ENCODE results near the gene GMIP.

Gene GMIP

DNA sequence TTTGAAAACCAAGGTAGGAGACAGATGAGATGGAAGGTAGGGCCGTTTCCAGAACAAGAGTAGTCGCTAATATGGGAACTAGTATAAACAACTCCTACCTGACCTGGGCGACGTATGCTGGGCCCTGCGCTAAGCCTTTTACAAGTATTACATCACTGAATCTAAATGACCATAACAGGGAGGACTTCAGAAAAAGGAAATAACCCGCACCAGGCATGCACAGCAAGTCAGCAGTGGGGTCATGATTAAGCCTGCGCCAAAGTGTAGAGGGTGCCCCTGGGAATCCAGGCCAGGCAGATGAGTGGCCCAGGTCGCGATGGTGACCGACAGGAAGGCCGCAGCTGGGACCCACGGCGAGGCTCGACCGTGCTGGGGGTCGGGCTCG, 19.4 kb upstream of the GMIP start:
- peaks cover 4% of the 10 kb centered on the region for H3K4me1 ChIP-seq (ENCODE audit: insufficient read depth, poor library complexity, severe bottlenecking)
- peak overlapping the region; percentile 58 for H3K27ac ChIP-seq (ENCODE audit: poor library complexity, severe bottlenecking)
- TF ChIP-seq, protein P1, sequence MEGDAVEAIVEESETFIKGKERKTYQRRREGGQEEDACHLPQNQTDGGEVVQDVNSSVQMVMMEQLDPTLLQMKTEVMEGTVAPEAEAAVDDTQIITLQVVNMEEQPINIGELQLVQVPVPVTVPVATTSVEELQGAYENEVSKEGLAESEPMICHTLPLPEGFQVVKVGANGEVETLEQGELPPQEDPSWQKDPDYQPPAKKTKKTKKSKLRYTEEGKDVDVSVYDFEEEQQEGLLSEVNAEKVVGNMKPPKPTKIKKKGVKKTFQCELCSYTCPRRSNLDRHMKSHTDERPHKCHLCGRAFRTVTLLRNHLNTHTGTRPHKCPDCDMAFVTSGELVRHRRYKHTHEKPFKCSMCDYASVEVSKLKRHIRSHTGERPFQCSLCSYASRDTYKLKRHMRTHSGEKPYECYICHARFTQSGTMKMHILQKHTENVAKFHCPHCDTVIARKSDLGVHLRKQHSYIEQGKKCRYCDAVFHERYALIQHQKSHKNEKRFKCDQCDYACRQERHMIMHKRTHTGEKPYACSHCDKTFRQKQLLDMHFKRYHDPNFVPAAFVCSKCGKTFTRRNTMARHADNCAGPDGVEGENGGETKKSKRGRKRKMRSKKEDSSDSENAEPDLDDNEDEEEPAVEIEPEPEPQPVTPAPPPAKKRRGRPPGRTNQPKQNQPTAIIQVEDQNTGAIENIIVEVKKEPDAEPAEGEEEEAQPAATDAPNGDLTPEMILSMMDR (IDR thresholded peaks at IDR 0.05; ENCODE audit: poor library complexity, severe bottlenecking): no peak
- peak overlapping the region; percentile 99 for H3K4me3 ChIP-seq (ENCODE audit: severe bottlenecking)
- peaks cover 40% of the 10 kb centered on the region for H3K36me3 ChIP-seq (ENCODE audit: low read depth)
- DNase-seq (ENCODE audit: low spot score): no peak
- no peak; the same call in 2 of the 3 replicates for ATAC-seq (ENCODE audit: low read depth)
- no peaks in the 10 kb centered on the region for H3K27me3 ChIP-seq (ENCODE audit: insufficient read depth, poor library complexity, severe bottlenecking)
- H3K9me3 ChIP-seq (ENCODE audit: severe bottlenecking): no peaks in the 10 kb centered on the region

DNA sequence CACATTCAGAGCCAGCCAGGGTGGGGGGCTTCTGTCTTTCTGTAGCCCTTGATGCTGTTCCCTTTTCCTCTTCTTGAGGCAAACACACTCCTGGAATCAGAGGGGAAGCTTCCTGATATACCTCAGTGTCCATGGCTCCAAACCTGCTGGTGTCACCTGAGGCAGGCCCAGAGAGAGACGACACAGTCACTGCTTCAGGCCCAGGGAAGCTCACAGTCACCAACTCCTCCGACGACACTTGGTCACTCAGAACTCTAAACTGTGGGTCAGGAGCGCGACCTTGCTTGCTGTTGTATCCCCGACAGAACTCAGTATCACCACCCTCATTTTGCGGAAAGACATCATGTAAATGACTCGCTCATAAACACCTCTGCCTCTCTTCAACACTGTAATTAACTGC, 18.9 kb upstream of the GMIP start:
- H3K36me3 ChIP-seq (ENCODE audit: low read depth): peaks cover 45% of the 10 kb centered on the region

DNA sequence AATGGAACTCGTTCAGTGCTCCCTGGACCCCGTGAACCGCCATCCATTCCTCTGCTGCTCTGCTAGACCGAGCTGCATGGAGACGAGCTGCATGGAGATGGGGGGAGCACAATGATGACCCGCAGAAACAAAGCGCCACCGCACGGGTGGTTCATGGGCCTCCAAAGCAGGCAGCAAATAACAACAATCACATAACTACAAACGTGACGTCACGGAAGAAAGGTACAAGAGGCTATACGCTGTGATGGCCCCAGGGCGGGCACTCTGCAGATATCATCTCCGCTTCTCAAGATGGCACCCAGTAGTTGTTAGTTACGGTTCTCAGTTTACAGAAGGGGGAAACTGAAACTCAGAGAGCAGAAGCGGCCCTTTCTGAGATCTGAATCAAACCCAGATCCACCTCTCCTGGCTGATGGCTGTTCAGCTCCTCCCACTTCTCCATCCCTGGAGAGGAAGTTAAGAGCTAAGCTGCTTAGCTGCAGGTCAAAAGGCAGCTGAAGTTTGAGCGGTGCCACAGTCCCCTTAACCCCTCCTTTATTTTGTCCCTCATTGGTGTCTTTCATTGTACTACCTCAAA, 18.3 kb upstream of the GMIP start:
- H3K27ac ChIP-seq (ENCODE audit: poor library complexity, severe bottlenecking): no peak overlapping the region

More for the DNA sequence above, 18.9 kb upstream of the GMIP start:
- Histone ChIP-seq H3K4me1 (ENCODE audit: insufficient read depth, poor library complexity, severe bottlenecking) (peaks cover 4% of the 10 kb centered on the region), H3K9me3 (ENCODE audit: severe bottlenecking) (no peaks in the 10 kb centered on the region), H3K27me3 (ENCODE audit: insufficient read depth, poor library complexity, severe bottlenecking) (no peaks in the 10 kb centered on the region), H3K4me3 (ENCODE audit: severe bottlenecking) (peak overlapping the region; percentile 99), H3K27ac (ENCODE audit: poor library complexity, severe bottlenecking) (peak overlapping the region; percentile 58)
- ATAC-seq (ENCODE audit: low read depth) (no peak), DNase-seq (ENCODE audit: low spot score) (no peak)
- TF ChIP-seq, protein P1 (IDR thresholded peaks at IDR 0.05; ENCODE audit: poor library complexity, severe bottlenecking): no peak

DNA sequence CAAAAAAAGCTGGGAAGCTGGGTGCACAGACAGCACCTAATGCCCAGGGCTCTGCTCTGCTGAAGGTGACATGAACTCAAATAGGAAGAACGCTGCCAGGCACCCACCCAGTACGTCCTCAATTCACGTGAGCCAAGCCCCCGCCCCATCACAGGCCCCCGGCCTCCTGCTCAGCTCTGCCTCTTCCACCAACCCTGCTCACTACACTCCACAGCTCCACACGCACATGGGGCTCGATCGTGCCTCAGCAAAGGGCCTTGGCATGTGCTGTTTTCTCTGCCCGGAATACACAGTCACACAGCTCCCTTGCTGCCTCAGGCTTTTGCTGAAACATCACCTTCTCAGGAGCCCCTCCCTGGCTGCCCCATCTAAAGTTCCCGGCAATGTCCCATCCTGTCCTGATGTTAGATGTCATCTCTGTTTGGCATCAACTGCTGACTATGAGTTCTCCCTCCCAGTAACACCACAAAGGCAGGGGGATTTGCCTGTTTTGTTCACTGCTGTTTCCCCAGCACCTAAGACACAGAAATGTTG, 17.8 kb upstream of the GMIP start:
- H3K36me3 ChIP-seq (ENCODE audit: low read depth): peaks cover 56% of the 10 kb centered on the region
- no peak overlapping the region for H3K27ac ChIP-seq (ENCODE audit: poor library complexity, severe bottlenecking)
- no peaks in the 10 kb centered on the region for H3K9me3 ChIP-seq (ENCODE audit: severe bottlenecking)
- ATAC-seq (ENCODE audit: low read depth) (no peak), DNase-seq (ENCODE audit: low spot score) (no peak)
- no peak overlapping the region for H3K4me3 ChIP-seq (ENCODE audit: severe bottlenecking)
- H3K4me1 ChIP-seq (ENCODE audit: insufficient read depth, poor library complexity, severe bottlenecking): peaks cover 4% of the 10 kb centered on the region
- H3K27me3 ChIP-seq (ENCODE audit: insufficient read depth, poor library complexity, severe bottlenecking): no peaks in the 10 kb centered on the region
- TF ChIP-seq, protein P1 (IDR thresholded peaks at IDR 0.05; ENCODE audit: poor library complexity, severe bottlenecking): no peak

More for the DNA sequence above, 18.3 kb upstream of the GMIP start:
- H3K9me3 ChIP-seq (ENCODE audit: severe bottlenecking): no peaks in the 10 kb centered on the region
- TF ChIP-seq, protein P1 (IDR thresholded peaks at IDR 0.05; ENCODE audit: poor library complexity, severe bottlenecking): no peak
- DNase-seq (ENCODE audit: low spot score) (no peak), ATAC-seq (ENCODE audit: low read depth) (no peak)
- no peak overlapping the region for H3K4me3 ChIP-seq (ENCODE audit: severe bottlenecking)
- H3K36me3 ChIP-seq (ENCODE audit: low read depth): peaks cover 51% of the 10 kb centered on the region
- H3K27me3 ChIP-seq (ENCODE audit: insufficient read depth, poor library complexity, severe bottlenecking): no peaks in the 10 kb centered on the region
- H3K4me1 ChIP-seq (ENCODE audit: insufficient read depth, poor library complexity, severe bottlenecking): peaks cover 4% of the 10 kb centered on the region

DNA sequence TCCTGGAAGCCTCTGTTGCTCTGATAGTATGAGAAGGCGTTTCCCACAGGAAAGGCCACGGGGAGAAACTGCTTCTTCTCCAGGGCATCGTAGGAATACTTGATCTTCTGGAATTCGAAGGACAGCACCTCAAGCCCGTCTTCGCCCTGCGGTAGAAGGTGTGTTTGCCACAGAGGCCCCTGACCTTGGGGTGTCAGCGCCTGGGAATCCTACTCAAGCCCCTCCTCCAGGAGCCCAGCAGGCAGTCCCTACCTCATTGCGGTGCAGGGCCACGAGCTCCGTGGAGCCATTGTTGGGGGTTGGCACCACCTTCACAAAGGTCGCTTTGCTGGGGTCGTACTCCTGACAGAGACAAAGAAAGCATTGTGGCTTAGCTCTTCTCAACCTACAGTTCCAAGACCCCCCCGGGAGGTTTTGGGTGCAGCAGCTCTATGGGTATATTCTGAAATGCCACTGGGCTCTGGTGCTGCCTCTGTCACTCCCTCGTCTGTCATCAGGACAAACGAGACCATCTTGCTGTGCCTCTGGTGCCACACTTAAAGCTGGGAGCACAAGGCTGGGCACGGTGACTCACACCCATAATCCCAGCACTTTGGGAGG, 16.3 kb upstream of the GMIP start:
- Histone ChIP-seq H3K9me3 (ENCODE audit: severe bottlenecking) (no peaks in the 10 kb centered on the region), H3K27me3 (ENCODE audit: insufficient read depth, poor library complexity, severe bottlenecking) (no peaks in the 10 kb centered on the region), H3K27ac (ENCODE audit: poor library complexity, severe bottlenecking) (no peak overlapping the region), H3K36me3 (ENCODE audit: low read depth) (peaks cover 71% of the 10 kb centered on the region), H3K4me3 (ENCODE audit: severe bottlenecking) (no peak overlapping the region), H3K4me1 (ENCODE audit: insufficient read depth, poor library complexity, severe bottlenecking) (peaks cover 4% of the 10 kb centered on the region)
- DNase-seq (ENCODE audit: low spot score): no peak
- no peak for ATAC-seq (ENCODE audit: low read depth)
- TF ChIP-seq, protein P1 (IDR thresholded peaks at IDR 0.05; ENCODE audit: poor library complexity, severe bottlenecking): no peak
